Natural killer cell (primary cell): Measurements from ENCODE around the gene INSL6. TPM values are rescaled to one million over a fixed set of nuclear protein-coding genes. Genes with fewer than 3 reads are reported as not detected.

Experiments used
- ATAC-seq, 3 donors: fragments of 150-1000 bp in 2 of 3; fragments of 200-7000 bp in 1 of 3; cut with Tn5 transposase; 1 replicate in 1 of 3; 2 replicates in 2 of 3; pipeline ENCODE4 v1.10.0; 2021; ENCODE audit warnings: mild to moderate bottlenecking in 2 of 3, moderate library complexity in 2 of 3
- DNase-seq, 2 donors: peaks; one replicate each; pipeline versions ENCODE4 v3.0.0 to v3.0.0-alpha.2; 2013 to 2021; ENCODE audit warnings: mixed read lengths in 1 of 2
- H3K27ac ChIP-seq: one replicate; pipeline ENCODE4 v1.5.1; 2013; ENCODE audit warnings: mild to moderate bottlenecking, low read length
- H3K27me3 ChIP-seq: one replicate; pipeline ENCODE4 v1.6.1; 2013; ENCODE audit warnings: low read length; ENCODE audit not compliant: control insufficient read depth, insufficient read depth
- H3K36me3 ChIP-seq: one replicate; pipeline ENCODE4 v1.6.1; 2013; ENCODE audit warnings: low read length; ENCODE audit not compliant: control insufficient read depth, insufficient read depth
- H3K4me1 ChIP-seq: one replicate; pipeline ENCODE4 v1.6.1; 2013; ENCODE audit warnings: low read length; ENCODE audit not compliant: control insufficient read depth, insufficient read depth
- H3K4me3 ChIP-seq: one replicate; pipeline ENCODE4 v1.5.1; 2013; ENCODE audit warnings: low read length
- H3K9me3 ChIP-seq: one replicate; pipeline ENCODE4 v1.6.1; 2013; ENCODE audit warnings: low read length; ENCODE audit not compliant: control insufficient read depth, insufficient read depth
- H3K27ac Mint-ChIP-seq, 2 donors: one replicate each; pipeline ENCODE4 v1.8.0; 2022; ENCODE audit warnings: mild to moderate bottlenecking in 2 of 2, mixed read lengths in 2 of 2, moderate library complexity in 1 of 2
- H3K27me3 Mint-ChIP-seq, 2 donors: one replicate each; pipeline ENCODE4 v1.8.0; 2022; ENCODE audit warnings: low read depth in 2 of 2, mixed read lengths in 2 of 2
- H3K36me3 Mint-ChIP-seq: one replicate; pipeline ENCODE4 v1.8.0; 2022; ENCODE audit warnings: mixed read lengths
- H3K4me1 Mint-ChIP-seq, 2 donors: one replicate each; pipeline ENCODE4 v1.8.0; 2022; ENCODE audit warnings: mixed read lengths in 2 of 2
- H3K4me3 Mint-ChIP-seq: one replicate; pipeline ENCODE4 v1.8.0; 2022; ENCODE audit warnings: mild to moderate bottlenecking, moderate library complexity, mixed read lengths
- H3K9me3 Mint-ChIP-seq, 2 donors: one replicate each; pipeline ENCODE4 v1.8.0; 2022; ENCODE audit warnings: mixed read lengths in 2 of 2
- WGBS: methylation state at CpG from one replicate; pipeline ENCODE4 v1.1.7; 2013; ENCODE audit warnings: missing lambda C conversion rate; ENCODE audit not compliant: insufficient coverage; 5-methylcytosine and 5-hydroxymethylcytosine counted together
- intact Hi-C: fragments of 100-400 bp; cut with micrococcal nuclease; formaldehyde crosslinking; loops from one replicate; pipeline ENCODE4 v1.14.2; 2022
- total RNA-seq, 4 donors: library from RNA; stranded (reverse); fragments of 120-200 nt in 1 of 4; gene quantifications; one replicate each; pipeline versions ENCODE4 v1.2.3 to v1.2.4, GENCODE V29; 2013 to 2022
- TF ChIP-seq, protein P1 (sequence below): fragments of 200-600 bp; IDR thresholded peaks from one replicate; pipeline ENCODE4 v1.8.0; 2022; ENCODE audit warnings: antibody characterized with exemption

Gene INSL6, protein sequence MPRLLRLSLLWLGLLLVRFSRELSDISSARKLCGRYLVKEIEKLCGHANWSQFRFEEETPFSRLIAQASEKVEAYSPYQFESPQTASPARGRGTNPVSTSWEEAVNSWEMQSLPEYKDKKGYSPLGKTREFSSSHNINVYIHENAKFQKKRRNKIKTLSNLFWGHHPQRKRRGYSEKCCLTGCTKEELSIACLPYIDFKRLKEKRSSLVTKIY
- not detected for total RNA-seq
- total RNA-seq (2013): not detected

DNA sequence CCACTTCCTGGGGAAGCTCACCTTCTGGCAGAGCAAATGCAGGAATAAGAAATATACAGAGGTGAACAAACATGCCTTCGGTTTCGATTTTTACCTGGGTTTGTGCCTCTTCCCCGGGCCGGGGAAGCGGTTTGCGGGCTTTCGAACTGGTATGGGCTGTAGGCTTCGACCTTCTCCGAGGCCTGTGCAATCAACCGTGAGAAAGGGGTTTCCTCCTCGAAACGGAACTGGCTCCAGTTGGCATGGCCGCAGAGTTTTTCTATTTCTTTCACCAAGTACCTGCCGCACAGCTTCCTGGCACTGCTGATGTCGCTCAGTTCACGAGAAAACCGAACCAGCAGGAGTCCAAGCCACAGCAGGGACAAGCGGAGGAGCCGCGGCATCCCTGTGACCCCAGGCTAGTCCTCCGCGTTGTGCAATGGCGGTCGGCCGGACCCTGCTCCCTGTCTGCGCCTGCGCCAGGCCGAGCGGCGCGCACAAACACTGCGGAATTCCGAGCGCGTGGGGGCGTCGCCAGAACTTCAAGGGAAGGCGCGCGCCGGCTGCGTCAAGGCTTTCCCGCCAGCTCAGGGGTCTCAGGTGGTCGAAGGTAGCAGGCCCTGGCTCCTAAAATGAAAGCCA is at the start of gene INSL6:
Gene INSL6 (minus strand): TSS at position 420 of the 621 bp plus-strand sequence. CDS start 37 bp downstream, at position 383.
- Histone ChIP-seq H3K4me3 (no peak within 1 kb of the TSS), H3K27ac (no peak within 1 kb of the TSS), H3K9me3 (no peaks in the 10 kb centered on the region), H3K27me3 (no peaks in the 10 kb centered on the region), H3K4me1 (no peaks in the 10 kb centered on the region), H3K36me3 (no peaks in the 10 kb centered on the region)
- Mint-ChIP-seq H3K4me3 (no peak within 1 kb of the TSS), H3K36me3 (no peaks in the 10 kb centered on the region), H3K4me1 (peaks cover 0 to 7% of the 10 kb centered on the region in 2 donors), H3K9me3 (no peaks in the 10 kb centered on the region), H3K27me3 (peaks cover 0 to 7% of the 10 kb centered on the region in 2 donors), H3K27ac (no peak within 1 kb of the TSS)
- DNase-seq (no peak), ATAC-seq (no peak)
- intact Hi-C loops: loop anchor here (5.0 kb wide), 1 partner anchor 257 kb away; no protein-coding TSS in a partner anchor
- 94% methylated on average over 44 of the region's 44 CpGs for WGBS
- TF ChIP-seq, protein P1, sequence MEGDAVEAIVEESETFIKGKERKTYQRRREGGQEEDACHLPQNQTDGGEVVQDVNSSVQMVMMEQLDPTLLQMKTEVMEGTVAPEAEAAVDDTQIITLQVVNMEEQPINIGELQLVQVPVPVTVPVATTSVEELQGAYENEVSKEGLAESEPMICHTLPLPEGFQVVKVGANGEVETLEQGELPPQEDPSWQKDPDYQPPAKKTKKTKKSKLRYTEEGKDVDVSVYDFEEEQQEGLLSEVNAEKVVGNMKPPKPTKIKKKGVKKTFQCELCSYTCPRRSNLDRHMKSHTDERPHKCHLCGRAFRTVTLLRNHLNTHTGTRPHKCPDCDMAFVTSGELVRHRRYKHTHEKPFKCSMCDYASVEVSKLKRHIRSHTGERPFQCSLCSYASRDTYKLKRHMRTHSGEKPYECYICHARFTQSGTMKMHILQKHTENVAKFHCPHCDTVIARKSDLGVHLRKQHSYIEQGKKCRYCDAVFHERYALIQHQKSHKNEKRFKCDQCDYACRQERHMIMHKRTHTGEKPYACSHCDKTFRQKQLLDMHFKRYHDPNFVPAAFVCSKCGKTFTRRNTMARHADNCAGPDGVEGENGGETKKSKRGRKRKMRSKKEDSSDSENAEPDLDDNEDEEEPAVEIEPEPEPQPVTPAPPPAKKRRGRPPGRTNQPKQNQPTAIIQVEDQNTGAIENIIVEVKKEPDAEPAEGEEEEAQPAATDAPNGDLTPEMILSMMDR: no peak

DNA sequence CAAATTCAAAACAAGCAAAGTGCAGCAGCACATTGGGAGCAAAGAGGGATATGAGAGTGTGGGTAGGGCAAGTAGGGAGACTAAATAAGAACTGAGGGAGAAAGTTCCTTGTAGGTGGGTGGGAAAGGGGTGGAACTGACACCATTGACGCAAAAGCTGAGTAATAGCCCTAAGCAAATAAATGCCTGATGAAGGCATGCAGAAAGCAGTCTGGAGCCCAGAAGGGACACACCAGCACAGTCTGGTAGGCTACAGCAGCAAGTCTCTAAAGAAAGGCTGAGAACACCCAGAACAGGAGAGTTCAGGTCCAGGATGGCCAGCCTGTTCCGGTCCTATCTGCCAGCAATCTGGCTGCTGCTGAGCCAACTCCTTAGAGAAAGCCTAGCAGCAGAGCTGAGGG is 45.8 kb upstream of the INSL6 start, which contains the start of gene INSL4:
Gene INSL4 (plus strand): TSS at position 208 of the 400 bp plus-strand sequence. CDS start 105 bp downstream, at position 313.
- H3K27ac ChIP-seq: no peak within 1 kb of the TSS
- H3K9me3 ChIP-seq: no peaks in the 10 kb centered on the region
- TF ChIP-seq, protein P1: no peak
- H3K27me3 ChIP-seq: peaks cover 3% of the 10 kb centered on the region
- intact Hi-C loops: no loop called here
- Mint-ChIP-seq H3K9me3 (no peaks in the 10 kb centered on the region), H3K27me3 (peaks cover 25 to 58% of the 10 kb centered on the region in 2 donors), H3K27ac (no peak within 1 kb of the TSS), H3K4me1 (no peaks in the 10 kb centered on the region), H3K4me3 (no peak within 1 kb of the TSS), H3K36me3 (no peaks in the 10 kb centered on the region)
- WGBS: 96% methylated on average over 2 of the region's 2 CpGs
- H3K36me3 ChIP-seq: no peaks in the 10 kb centered on the region
- no peak within 1 kb of the TSS for H3K4me3 ChIP-seq
- ATAC-seq (no peak), DNase-seq (no peak)
- no peaks in the 10 kb centered on the region for H3K4me1 ChIP-seq

DNA sequence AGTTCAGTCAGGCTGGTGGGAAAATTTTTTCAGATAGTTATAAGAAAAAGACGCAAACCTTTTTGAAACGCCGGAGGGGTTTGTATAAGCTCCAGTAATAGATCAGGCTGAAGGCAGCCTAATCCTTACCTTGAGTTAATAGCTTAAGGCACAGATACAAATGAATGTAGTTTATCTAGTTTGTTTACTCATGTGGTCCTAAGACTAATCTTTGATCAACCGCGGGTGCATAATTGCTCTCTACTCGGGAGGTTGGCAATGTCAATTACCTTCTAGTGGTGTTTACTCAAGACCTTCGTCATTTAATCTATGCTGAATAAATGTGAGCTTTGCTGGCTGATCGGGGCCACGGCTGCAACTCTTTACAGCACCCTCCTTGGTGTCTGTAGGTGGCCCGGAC is 45.1 kb upstream of the INSL6 start:
- Mint-ChIP-seq H3K4me3 (no peak overlapping the region), H3K4me1 (no peaks in the 10 kb centered on the region), H3K9me3 (no peaks in the 10 kb centered on the region), H3K36me3 (no peaks in the 10 kb centered on the region), H3K27me3 (peaks cover 29 to 65% of the 10 kb centered on the region in 2 donors), H3K27ac (no peak overlapping the region)
- Histone ChIP-seq H3K4me3 (no peak overlapping the region), H3K9me3 (no peaks in the 10 kb centered on the region), H3K4me1 (no peaks in the 10 kb centered on the region), H3K27ac (no peak overlapping the region), H3K27me3 (peaks cover 3% of the 10 kb centered on the region), H3K36me3 (no peaks in the 10 kb centered on the region)
- DNase-seq: no peak
- TF ChIP-seq, protein P1: no peak
- 93% methylated on average over 10 of the region's 10 CpGs for WGBS
- no peak for ATAC-seq
- intact Hi-C loops: no loop called here
